ENCODE measurements around the gene PRRX2.

DNA sequence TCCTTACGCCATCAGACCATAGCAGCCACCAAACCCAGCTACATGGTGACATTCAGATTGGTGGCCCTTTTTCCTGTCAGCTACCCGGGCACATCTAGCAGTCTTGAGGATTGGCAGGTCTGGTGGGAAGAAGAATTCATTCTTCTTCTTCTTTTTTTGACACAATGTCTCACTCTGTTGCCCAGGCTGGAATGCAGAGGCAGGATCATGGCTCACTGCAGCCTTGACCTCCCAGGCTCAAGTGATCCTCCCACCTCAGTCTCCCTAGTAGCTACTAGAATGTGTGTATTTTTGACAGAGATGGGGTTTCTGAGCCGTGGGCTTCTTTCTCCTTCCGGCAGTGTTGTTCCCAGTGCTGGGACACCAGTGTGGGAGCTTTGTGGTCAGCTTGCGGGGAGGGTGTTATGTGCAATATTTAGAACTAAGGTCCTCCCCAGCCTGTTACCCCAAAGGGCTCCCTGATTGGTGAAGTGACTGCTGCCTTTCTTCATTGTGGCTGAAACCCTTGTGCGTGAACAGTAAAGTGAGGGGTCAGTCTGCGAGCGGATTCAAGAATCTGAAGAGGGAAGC is 36.1 kb upstream of the PRRX2 start:
- TF ChIP-seq, protein P1, sequence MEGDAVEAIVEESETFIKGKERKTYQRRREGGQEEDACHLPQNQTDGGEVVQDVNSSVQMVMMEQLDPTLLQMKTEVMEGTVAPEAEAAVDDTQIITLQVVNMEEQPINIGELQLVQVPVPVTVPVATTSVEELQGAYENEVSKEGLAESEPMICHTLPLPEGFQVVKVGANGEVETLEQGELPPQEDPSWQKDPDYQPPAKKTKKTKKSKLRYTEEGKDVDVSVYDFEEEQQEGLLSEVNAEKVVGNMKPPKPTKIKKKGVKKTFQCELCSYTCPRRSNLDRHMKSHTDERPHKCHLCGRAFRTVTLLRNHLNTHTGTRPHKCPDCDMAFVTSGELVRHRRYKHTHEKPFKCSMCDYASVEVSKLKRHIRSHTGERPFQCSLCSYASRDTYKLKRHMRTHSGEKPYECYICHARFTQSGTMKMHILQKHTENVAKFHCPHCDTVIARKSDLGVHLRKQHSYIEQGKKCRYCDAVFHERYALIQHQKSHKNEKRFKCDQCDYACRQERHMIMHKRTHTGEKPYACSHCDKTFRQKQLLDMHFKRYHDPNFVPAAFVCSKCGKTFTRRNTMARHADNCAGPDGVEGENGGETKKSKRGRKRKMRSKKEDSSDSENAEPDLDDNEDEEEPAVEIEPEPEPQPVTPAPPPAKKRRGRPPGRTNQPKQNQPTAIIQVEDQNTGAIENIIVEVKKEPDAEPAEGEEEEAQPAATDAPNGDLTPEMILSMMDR (IDR thresholded peaks at IDR 0.05): no peak
- no peak for TF ChIP-seq POLR2A (IDR thresholded peaks at IDR 0.05)
